GM23338 (cell line): ENCODE data around the gene TMEM107. TPM values are rescaled to one million over a fixed set of nuclear protein-coding genes. Genes with fewer than 3 reads are reported as not detected.
A peak's percentile ranks its signal among the peaks of the same experiment; 100 is the strongest.

Experiments
- ATAC-seq: fragments of 200-7000 bp; cut with Tn5 transposase; 3 replicates; pipeline ENCODE4 v1.9.1; 2020
- DNase-seq: peaks from one replicate; pipeline ENCODE4 v3.0.0-alpha.2; 2015; ENCODE audit warnings: low spot score
- H2AFZ ChIP-seq: fragments of 200-600 bp; sonication (generic); 2 replicates; pipeline ENCODE4 v1.8.0; 2016; ENCODE audit warnings: antibody characterized with exemption, mild to moderate bottlenecking, moderate library complexity
- H3F3A ChIP-seq: fragments of 200-600 bp; sonication (generic); replicated peaks from 2 replicates; pipeline ENCODE4 v1.8.0; 2017; ENCODE audit warnings: antibody characterized with exemption, mixed run types, low read depth
- H3K27ac ChIP-seq: fragments of 200-600 bp; sonication (generic); 2 replicates; pipeline ENCODE4 v1.6.1; 2016; ENCODE audit warnings: low read depth
- H3K27me3 ChIP-seq: fragments of 200-600 bp; sonication (generic); 2 replicates; pipeline ENCODE4 v1.8.0; 2016; ENCODE audit warnings: mild to moderate bottlenecking, mixed run types, moderate library complexity; ENCODE audit not compliant: insufficient read depth
- H3K36me3 ChIP-seq: fragments of 200-600 bp; sonication (generic); 2 replicates; pipeline ENCODE4 v1.8.0; 2016; ENCODE audit warnings: mild to moderate bottlenecking; ENCODE audit not compliant: insufficient read depth
- H3K4me1 ChIP-seq: fragments of 200-600 bp; sonication (generic); 2 replicates; pipeline ENCODE4 v1.8.0; 2016; ENCODE audit warnings: mild to moderate bottlenecking, moderate library complexity; ENCODE audit not compliant: insufficient read depth
- H3K4me2 ChIP-seq: fragments of 200-600 bp; sonication (generic); 2 replicates; pipeline ENCODE4 v1.7.1; 2017; ENCODE audit warnings: mixed run types
- H3K4me3 ChIP-seq: fragments of 200-600 bp; sonication (generic); 2 replicates; pipeline ENCODE4 v1.6.1; 2016; ENCODE audit warnings: mixed run types
- H3K79me2 ChIP-seq: fragments of 200-600 bp; sonication (generic); replicated peaks from 2 replicates; pipeline ENCODE4 v1.8.0; 2017; ENCODE audit warnings: mild to moderate bottlenecking; ENCODE audit not compliant: insufficient read depth
- H3K9me2 ChIP-seq: fragments of 200-600 bp; sonication (generic); 2 replicates; pipeline ENCODE4 v1.8.0; 2017; ENCODE audit not compliant: insufficient read depth
- H4K20me1 ChIP-seq: fragments of 200-600 bp; sonication (generic); replicated peaks from 2 replicates; pipeline ENCODE4 v1.8.0; 2017; ENCODE audit warnings: mild to moderate bottlenecking; ENCODE audit not compliant: insufficient read depth
- H3K27ac Mint-ChIP-seq: 2 replicates; pipeline ENCODE4 v1.8.0; 2020; ENCODE audit warnings: inconsistent platforms, mild to moderate bottlenecking, moderate library complexity, mixed read lengths
- H3K27me3 Mint-ChIP-seq: 3 replicates; pipeline ENCODE4 v1.8.0; 2022; ENCODE audit warnings: low read depth, mild to moderate bottlenecking, moderate library complexity, mixed read lengths, inconsistent platforms; ENCODE audit not compliant: insufficient read depth, poor library complexity
- H3K36me3 Mint-ChIP-seq: 3 replicates; pipeline ENCODE4 v1.8.0; 2021; ENCODE audit warnings: low read depth, mild to moderate bottlenecking, inconsistent platforms, moderate library complexity, mixed read lengths
- H3K4me1 Mint-ChIP-seq: 3 replicates; pipeline ENCODE4 v1.8.0; 2020; ENCODE audit warnings: mild to moderate bottlenecking, inconsistent platforms, mixed read lengths
- H3K4me3 Mint-ChIP-seq: 3 replicates; pipeline ENCODE4 v1.8.0; 2021; ENCODE audit warnings: moderate library complexity, mild to moderate bottlenecking, inconsistent platforms, mixed read lengths
- H3K9me3 Mint-ChIP-seq: 3 replicates; pipeline ENCODE4 v1.8.0; 2020; ENCODE audit warnings: moderate library complexity, mild to moderate bottlenecking, inconsistent platforms, mixed read lengths
- CREB1 ChIP-seq: fragments of 250-450 bp; sonication (Bioruptor Pico); IDR thresholded peaks from 2 replicates; pipeline ENCODE4 v1.5.0; 2020; ENCODE audit warnings: low read depth, mild to moderate bottlenecking, moderate library complexity
- NANOG ChIP-seq: IDR thresholded peaks from 2 replicates; pipeline ENCODE4 v1.6.1; 2016; ENCODE audit warnings: antibody characterized with exemption, borderline replicate concordance
- POLR2AphosphoS5 ChIP-seq: IDR thresholded peaks from 2 replicates; pipeline ENCODE4 v1.6.1; 2016; ENCODE audit warnings: antibody characterized with exemption, low read depth
- STAT1 ChIP-seq: IDR thresholded peaks from one replicate; pipeline ENCODE4 v1.6.1; 2016; ENCODE audit warnings: antibody characterized with exemption; ENCODE audit not compliant: unreplicated experiment
- ZNF331 ChIP-seq: fragments of 250-450 bp; sonication (Bioruptor Pico); IDR thresholded peaks from 2 replicates; pipeline ENCODE4 v1.5.0; 2020; ENCODE audit warnings: low read depth, mild to moderate bottlenecking, moderate library complexity
- polyA plus RNA-seq: library from polyadenylated mRNA; unstranded; fragments of >200 nt; fragmentation: Nextera tagmentation; extraction: Ambion mirVana; gene quantifications from 2 replicates; pipeline ENCODE4 v1.2.1, GENCODE V29; 2016
- total RNA-seq: library from RNA; depleted of rRNA; stranded (reverse); fragments of >200 nt; shearing (Covaris generic); gene quantifications from 2 replicates; pipeline ENCODE4 v1.2.3, GENCODE V29; 2014
- TF ChIP-seq, protein P1 (sequence below), 2 experiments: fragments of 200-600 bp in 1 of 2; sonication (generic) in 1 of 2; conservative IDR thresholded peaks; 2 replicates each; pipeline versions ENCODE4 v1.5.1 to v1.6.1; 2016 to 2017; ENCODE audit warnings: antibody characterized with exemption in 2 of 2, low read depth in 2 of 2, mild to moderate bottlenecking in 2 of 2, moderate library complexity in 1 of 2
- TF ChIP-seq, protein P2 (sequence below): fragments of 250-450 bp; sonication (Bioruptor Pico); IDR thresholded peaks from 2 replicates; pipeline ENCODE4 v1.5.0; 2020; ENCODE audit warnings: mild to moderate bottlenecking, moderate library complexity
- TF ChIP-seq, protein P3 (sequence below): IDR thresholded peaks from 2 replicates; pipeline ENCODE4 v1.6.1; 2016; ENCODE audit warnings: antibody characterized with exemption

The TMEM107 gene
- total and polyA plus RNA-seq, 2 experiments from 2014 or later: 10.8 to 20.4 TPM

DNA sequence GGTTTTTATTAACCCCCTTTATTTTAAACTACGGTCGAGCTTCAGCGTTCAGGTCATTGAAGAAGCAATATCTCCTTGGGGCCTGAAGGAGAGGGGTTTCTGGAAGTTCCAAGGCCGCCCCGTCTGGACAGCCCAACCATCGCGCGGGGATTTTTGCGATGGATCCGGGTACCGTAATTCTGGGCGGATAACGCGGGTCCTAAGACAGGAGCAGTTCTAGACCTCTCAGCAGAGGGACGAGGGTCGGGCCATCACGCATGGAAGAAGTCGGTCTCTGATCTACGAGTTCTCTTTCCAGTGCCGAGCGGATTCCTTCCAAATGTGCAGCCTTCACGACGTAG is 10.2 kb upstream of the TMEM107 start:
- Histone ChIP-seq H3K4me1 (peaks cover 9% of the 10 kb centered on the region), H3K9me2 (no peaks in the 10 kb centered on the region), H4K20me1 (no peaks in the 10 kb centered on the region), H3K36me3 (no peaks in the 10 kb centered on the region), H3K4me2 (peak overlapping the region; percentile 77), H2AFZ (peak overlapping the region; percentile 98), H3K79me2 (no peaks in the 10 kb centered on the region), H3K27ac (no peak overlapping the region), H3F3A (peaks cover 11% of the 10 kb centered on the region), H3K27me3 (peaks cover 13% of the 10 kb centered on the region), H3K4me3 (peak overlapping the region; percentile 100)
- H3K36me3 Mint-ChIP-seq: no peaks in the 10 kb centered on the region; the same call in 2 of the 3 replicates
- ATAC-seq (no peak), DNase-seq (no peak)
- peaks cover 22% of the 10 kb centered on the region for H3K27me3 Mint-ChIP-seq
- H3K4me3 Mint-ChIP-seq: no peak overlapping the region
- H3K9me3 Mint-ChIP-seq: no peaks in the 10 kb centered on the region; the same call in 2 of the 3 replicates
- H3K27ac Mint-ChIP-seq: no peak overlapping the region
- no peak for TF ChIP-seq ZNF331 (CRISPR knock-in tag)
- TF ChIP-seq NANOG: no peak
- no peak for TF ChIP-seq POLR2AphosphoS5
- TF ChIP-seq, protein P1, sequence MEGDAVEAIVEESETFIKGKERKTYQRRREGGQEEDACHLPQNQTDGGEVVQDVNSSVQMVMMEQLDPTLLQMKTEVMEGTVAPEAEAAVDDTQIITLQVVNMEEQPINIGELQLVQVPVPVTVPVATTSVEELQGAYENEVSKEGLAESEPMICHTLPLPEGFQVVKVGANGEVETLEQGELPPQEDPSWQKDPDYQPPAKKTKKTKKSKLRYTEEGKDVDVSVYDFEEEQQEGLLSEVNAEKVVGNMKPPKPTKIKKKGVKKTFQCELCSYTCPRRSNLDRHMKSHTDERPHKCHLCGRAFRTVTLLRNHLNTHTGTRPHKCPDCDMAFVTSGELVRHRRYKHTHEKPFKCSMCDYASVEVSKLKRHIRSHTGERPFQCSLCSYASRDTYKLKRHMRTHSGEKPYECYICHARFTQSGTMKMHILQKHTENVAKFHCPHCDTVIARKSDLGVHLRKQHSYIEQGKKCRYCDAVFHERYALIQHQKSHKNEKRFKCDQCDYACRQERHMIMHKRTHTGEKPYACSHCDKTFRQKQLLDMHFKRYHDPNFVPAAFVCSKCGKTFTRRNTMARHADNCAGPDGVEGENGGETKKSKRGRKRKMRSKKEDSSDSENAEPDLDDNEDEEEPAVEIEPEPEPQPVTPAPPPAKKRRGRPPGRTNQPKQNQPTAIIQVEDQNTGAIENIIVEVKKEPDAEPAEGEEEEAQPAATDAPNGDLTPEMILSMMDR (conservative IDR thresholded peaks at IDR 0.05; ENCODE audit: low read depth in 2 of 2): 0 out of 4 replicates have a peak, but pooled peaks of 1 of the 2 experiments have one; percentile 25
- peaks cover 13% of the 10 kb centered on the region for H3K4me1 Mint-ChIP-seq

DNA sequence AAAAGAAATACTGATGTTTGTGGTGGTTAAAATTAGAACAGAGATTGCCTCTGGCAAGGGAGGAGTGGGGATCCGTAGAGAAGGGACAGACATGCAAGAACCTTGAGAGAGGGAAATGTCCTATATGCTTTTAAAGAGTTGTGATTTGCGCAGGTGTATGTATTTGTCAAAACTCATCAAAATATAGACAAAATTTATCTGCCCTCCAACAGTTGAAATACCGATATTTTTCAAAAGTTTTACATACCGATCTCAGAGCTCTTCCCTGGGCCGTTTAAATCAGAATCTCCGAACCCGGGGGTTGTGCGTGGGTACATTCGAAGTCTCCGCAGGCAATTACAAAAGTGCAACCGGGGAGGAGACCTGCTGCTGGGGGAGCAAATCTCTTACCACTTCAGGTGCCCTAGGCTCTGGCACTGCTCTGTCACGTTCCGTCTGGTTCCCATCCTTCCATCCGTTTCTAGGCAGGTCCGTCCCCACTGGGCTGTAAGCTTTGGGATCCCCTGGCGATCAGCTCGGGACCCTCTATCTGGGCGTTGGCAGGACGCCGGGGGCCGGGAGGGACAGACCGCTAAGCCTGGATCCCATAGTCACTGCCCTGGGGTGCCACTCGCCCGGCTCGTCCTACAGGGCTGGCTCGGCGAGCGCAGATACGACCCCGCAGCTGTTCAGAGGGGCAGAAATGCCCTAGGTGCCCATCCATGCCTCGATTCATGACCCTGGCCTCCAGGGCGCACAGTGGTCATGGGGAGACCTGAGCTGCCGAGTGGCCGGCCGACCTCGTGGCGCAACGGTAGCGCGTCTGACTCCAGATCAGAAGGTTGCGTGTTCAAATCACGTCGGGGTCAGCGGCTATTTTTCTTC is 9.6 kb upstream of the TMEM107 start:
- H3K36me3 Mint-ChIP-seq: no peaks in the 10 kb centered on the region; the same call in 2 of the 3 replicates
- Histone ChIP-seq H3K9me2 (no peaks in the 10 kb centered on the region), H3K4me1 (peaks cover 9% of the 10 kb centered on the region), H3K36me3 (no peaks in the 10 kb centered on the region), H3K27ac (no peak overlapping the region), H3K27me3 (peaks cover 13% of the 10 kb centered on the region), H3K4me3 (peak overlapping the region; percentile 100), H2AFZ (peak overlapping the region; percentile 98), H4K20me1 (no peaks in the 10 kb centered on the region), H3F3A (peaks cover 9% of the 10 kb centered on the region), H3K79me2 (no peaks in the 10 kb centered on the region), H3K4me2 (peak overlapping the region; percentile 77)
- H3K27me3 Mint-ChIP-seq: peaks cover 22% of the 10 kb centered on the region
- peak; percentile 80 for DNase-seq
- no peak overlapping the region for H3K4me3 Mint-ChIP-seq
- H3K4me1 Mint-ChIP-seq: peaks cover 10% of the 10 kb centered on the region
- no peaks in the 10 kb centered on the region; the same call in 2 of the 3 replicates for H3K9me3 Mint-ChIP-seq
- TF ChIP-seq, protein P2, sequence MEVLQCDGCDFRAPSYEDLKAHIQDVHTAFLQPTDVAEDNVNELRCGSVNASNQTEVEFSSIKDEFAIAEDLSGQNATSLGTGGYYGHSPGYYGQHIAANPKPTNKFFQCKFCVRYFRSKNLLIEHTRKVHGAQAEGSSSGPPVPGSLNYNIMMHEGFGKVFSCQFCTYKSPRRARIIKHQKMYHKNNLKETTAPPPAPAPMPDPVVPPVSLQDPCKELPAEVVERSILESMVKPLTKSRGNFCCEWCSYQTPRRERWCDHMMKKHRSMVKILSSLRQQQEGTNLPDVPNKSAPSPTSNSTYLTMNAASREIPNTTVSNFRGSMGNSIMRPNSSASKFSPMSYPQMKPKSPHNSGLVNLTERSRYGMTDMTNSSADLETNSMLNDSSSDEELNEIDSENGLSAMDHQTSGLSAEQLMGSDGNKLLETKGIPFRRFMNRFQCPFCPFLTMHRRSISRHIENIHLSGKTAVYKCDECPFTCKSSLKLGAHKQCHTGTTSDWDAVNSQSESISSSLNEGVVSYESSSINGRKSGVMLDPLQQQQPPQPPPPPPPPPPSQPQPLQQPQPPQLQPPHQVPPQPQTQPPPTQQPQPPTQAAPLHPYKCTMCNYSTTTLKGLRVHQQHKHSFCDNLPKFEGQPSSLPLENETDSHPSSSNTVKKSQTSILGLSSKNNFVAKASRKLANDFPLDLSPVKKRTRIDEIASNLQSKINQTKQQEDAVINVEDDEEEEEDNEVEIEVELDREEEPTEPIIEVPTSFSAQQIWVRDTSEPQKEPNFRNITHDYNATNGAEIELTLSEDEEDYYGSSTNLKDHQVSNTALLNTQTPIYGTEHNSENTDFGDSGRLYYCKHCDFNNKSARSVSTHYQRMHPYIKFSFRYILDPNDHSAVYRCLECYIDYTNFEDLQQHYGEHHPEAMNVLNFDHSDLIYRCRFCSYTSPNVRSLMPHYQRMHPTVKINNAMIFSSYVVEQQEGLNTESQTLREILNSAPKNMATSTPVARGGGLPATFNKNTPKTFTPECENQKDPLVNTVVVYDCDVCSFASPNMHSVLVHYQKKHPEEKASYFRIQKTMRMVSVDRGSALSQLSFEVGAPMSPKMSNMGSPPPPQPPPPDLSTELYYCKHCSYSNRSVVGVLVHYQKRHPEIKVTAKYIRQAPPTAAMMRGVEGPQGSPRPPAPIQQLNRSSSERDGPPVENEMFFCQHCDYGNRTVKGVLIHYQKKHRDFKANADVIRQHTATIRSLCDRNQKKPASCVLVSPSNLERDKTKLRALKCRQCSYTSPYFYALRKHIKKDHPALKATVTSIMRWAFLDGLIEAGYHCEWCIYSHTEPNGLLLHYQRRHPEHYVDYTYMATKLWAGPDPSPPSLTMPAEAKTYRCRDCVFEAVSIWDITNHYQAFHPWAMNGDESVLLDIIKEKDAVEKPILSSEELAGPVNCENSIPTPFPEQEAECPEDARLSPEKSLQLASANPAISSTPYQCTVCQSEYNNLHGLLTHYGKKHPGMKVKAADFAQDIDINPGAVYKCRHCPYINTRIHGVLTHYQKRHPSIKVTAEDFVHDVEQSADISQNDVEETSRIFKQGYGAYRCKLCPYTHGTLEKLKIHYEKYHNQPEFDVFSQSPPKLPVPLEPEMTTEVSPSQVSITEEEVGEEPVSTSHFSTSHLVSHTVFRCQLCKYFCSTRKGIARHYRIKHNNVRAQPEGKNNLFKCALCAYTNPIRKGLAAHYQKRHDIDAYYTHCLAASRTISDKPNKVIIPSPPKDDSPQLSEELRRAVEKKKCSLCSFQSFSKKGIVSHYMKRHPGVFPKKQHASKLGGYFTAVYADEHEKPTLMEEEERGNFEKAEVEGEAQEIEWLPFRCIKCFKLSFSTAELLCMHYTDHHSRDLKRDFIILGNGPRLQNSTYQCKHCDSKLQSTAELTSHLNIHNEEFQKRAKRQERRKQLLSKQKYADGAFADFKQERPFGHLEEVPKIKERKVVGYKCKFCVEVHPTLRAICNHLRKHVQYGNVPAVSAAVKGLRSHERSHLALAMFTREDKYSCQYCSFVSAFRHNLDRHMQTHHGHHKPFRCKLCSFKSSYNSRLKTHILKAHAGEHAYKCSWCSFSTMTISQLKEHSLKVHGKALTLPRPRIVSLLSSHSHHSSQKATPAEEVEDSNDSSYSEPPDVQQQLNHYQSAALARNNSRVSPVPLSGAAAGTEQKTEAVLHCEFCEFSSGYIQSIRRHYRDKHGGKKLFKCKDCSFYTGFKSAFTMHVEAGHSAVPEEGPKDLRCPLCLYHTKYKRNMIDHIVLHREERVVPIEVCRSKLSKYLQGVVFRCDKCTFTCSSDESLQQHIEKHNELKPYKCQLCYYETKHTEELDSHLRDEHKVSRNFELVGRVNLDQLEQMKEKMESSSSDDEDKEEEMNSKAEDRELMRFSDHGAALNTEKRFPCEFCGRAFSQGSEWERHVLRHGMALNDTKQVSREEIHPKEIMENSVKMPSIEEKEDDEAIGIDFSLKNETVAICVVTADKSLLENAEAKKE (CRISPR knock-in tag): no peak
- TF ChIP-seq CREB1 (CRISPR knock-in tag) (peak; percentile 54), STAT1 (no peak)
- TF ChIP-seq, protein P3, sequence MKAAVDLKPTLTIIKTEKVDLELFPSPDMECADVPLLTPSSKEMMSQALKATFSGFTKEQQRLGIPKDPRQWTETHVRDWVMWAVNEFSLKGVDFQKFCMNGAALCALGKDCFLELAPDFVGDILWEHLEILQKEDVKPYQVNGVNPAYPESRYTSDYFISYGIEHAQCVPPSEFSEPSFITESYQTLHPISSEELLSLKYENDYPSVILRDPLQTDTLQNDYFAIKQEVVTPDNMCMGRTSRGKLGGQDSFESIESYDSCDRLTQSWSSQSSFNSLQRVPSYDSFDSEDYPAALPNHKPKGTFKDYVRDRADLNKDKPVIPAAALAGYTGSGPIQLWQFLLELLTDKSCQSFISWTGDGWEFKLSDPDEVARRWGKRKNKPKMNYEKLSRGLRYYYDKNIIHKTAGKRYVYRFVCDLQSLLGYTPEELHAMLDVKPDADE: no peak; the same call in 1 of the 2 replicates
- no peak overlapping the region for H3K27ac Mint-ChIP-seq
- ATAC-seq: peak; percentile 27
